GM21717 (cell line): ENCODE data around the gene ASF1B.
"Not testable (repeated sequence)": the region's sequence is repeated elsewhere in the genome, so short reads cannot be mapped to it uniquely, and the experiment has no call there.

Experiments used
- ATAC-seq: cut with Tn5 transposase; IDR thresholded peaks from one replicate; pipeline ENCODE4 v1.9.1; 2021; ENCODE audit warnings: mild to moderate bottlenecking, moderate library complexity; ENCODE audit not compliant: unreplicated experiment

ASF1B gene

DNA sequence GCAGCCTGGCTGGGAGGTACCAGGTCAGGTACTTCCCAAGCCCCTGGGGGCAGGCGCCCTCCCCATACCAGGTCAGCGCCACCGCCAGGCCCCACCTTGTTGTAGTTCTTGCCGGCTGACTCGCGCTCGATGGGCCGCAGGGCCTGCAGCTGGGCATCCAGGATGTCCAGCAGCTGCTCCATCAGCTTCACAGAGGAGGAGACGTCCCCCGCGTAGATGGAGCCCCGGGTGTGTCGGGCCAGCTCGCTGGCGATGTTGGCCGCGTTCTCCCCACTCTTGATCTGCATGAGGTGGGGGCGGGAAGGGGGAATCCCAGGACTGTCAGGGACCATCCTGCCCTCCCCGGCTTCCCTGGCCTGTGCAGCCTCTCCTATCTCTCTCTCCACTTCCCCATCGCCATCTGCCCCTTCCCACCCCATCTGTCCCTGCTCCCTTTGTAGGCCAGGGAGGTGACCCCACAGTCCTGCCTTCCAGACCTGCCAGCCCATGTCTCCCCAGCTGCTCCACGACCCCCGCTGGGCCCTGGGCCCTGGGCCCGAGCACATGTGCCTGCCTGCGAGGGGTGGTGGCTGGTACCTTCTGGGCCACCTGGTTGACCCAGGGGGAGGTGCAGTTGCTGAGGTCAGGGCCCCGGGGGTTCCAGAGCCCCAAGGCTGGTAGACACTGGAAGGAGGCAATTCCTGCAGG is 23.8 kb upstream of the ASF1B start:
- no peak for ATAC-seq

DNA sequence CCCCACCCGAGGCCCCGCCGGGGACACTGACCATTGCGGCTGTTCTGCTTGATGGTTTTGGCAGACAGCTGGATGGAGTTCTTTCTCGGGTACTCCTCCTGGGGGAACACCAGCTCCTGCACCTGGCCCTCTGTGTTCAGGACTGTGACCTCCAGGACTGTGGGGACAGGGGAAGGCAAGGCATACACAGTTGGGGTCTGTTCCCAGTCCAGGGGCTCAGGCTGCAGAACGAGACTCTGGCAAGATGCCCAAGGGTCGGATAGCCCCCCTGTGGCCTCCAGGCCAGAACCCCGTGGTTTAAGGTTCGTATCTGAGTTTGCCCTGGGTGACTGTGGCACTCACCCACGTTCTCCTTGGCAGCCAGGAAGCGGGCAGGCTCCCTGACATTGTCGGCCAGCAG is 22.7 kb upstream of the ASF1B start:
- no peak for ATAC-seq

DNA sequence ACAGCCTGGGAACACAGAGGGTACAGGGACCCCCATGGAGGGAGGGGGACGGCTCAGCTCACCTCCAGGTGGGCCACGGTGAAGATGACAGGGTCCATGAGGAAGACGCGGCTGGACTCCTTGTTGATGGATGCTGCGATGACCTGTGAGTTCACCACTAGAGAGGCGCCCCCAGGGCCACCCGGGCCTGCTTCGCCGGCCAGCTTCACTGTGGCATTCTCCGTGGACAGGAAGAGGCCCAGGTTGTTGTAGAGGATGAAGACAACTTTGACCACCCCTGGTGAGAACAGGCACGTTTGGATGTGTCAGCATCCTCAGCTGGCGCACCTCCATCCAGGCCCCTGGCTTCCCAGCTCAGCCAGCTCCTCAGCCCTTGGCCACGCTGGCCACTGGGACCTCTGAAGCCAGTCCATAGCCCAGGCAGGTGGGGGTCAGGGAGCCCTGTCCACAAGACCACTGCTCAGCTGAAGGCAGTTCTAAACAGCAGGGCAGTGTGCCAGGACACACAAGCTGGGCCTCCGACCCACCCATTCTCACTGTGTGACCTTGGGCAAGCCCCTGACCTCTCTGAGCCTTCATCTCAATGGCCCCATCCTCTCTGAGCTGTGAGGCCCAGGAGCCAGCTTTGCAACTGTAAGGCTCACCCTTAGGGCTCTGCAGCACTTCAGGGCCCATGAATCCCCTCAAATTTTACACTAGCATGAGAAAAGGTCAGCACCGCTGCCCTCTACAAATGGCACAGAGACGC is 22.1 kb upstream of the ASF1B start:
- no peak for ATAC-seq

DNA sequence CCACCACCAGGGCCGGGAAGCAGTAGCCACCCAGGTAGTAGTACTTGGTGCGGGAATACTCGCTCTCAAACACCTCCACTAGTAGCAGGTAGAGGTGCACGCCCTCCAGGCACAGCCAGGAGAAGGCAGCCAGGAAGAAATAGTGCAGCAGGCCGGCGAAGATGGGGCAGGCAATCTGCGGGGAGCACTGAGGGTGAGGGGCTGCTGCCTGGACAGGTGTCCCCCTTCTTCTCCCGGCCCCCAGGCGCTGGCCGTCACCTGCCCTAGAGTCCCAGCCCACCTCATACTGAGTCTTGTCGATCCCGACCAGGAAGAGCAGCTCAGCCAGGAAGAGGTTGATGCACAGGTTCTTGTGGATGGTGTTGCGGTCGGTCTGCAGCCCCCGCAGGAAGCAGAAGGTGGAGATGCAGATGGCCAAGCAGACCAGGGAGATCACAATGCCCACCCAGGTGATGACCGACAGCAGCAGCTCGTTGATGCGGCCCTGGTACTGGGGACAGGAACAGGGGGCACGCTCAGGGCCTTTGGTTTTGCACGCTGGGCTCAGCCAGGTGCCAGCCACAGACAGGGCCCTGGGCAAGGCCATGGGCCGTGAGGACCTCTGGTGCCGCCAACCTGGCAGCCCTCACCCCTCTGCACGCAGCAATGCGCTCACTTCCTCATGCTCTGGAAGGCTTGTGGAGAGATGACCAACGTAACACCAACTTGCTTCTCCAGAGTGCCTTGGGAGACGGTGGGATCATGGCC is 20.8 kb upstream of the ASF1B start:
- ATAC-seq: no peak

DNA sequence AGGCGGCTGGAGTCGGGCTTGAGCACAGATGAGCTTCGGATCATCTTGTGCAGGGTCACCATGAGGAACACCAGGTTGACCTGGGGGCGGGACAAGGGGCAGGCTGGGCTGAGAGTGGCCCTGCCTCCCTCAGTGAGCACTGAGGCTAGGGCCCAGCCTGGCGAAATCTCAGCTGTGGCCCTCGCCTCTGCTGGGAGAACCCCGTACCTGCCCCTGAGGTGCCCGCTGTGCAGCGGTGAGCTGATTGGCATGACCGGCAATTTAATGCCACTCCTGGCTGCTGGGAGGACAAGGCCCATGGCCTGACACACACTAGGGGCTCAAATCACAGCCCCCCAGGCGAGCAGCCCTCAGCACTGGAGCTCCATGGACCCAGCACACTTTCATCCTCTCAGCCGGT is 19.7 kb upstream of the ASF1B start:
- ATAC-seq: no peak

DNA sequence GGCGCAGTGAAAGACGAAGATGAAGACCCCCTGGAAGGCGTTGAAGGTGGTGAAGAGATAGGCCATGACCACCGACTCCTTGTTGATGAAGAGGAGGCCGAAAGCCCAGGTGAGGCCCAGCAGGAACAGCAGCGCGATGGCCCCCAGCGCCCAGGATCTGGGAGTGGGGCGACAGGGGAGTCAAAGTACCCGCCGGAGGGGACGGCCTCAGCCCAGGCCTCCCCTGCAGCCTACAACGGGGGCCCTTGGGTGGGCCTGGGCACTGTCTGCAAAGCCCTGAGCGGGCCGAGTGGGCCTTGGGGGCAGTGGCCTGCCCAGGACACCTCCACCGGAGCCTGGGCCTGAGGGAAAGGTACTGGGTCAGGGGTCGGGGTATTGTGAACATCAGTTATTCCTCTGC is 19.0 kb upstream of the ASF1B start:
- no peak for ATAC-seq

DNA sequence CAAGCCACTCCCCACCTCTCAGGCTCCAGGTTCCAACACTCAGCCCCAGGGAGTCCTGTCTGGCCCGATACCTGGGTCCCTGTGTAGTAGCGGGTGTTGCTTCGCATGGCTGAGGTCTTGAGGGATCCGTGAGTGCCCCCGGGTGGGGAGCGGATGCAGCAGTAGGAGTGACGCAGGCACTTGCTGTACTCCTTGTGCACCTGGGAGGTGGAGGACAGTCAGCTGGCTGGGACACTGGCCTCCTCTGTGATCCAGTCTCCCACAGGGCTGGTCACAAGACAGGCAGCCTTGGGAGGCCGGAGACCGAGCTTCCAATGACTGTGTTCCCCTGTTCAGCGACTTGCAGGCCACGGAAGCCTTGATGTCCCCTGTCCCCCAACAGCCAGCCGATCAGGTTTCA is 16.3 kb upstream of the ASF1B start:
- ATAC-seq: no peak

DNA sequence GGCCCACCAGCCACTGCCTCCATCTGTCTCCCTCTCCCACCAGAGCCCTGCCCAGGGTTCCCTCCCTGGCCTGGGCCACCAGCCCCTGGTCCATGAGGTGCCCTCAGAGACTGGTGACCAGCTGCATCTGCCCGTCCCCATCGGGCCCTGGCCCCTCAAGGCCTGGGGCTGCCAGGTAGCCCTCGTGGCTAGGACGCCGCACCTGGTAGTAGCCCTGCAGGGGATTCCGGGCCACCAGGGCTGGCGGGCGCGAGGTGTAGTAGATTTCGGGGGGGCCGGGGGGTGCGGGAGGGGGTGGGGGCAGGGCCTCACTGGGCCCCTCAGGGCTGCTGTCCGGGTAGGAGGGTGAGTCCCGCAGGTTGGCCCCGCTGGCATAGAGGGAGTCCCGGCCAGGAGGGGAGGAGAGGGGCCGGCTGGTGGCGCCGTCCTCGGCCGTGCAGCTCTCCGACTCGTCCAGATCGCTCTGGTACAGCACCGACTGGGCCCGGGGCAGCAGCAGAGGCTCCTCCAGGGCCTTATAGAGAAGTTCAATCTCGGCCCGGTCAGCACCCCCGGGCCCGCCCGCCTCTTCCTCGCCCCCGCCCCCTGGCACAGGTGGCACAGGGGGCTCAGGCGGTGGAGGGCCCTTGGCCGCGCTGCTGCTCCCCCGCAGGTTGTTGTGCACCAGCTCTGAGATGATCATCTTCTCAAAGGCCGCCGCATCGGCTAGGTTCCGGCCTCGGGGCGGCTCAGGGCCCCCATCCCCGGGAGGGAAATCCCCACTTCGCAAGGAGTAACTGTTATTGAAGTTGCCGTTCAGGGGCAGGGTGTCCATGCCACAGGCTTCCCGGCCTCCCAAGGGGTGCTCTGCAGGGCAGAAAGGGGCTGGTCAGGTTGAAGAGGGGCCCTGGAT is 14.6 kb upstream of the ASF1B start:
- ATAC-seq: no peak

DNA sequence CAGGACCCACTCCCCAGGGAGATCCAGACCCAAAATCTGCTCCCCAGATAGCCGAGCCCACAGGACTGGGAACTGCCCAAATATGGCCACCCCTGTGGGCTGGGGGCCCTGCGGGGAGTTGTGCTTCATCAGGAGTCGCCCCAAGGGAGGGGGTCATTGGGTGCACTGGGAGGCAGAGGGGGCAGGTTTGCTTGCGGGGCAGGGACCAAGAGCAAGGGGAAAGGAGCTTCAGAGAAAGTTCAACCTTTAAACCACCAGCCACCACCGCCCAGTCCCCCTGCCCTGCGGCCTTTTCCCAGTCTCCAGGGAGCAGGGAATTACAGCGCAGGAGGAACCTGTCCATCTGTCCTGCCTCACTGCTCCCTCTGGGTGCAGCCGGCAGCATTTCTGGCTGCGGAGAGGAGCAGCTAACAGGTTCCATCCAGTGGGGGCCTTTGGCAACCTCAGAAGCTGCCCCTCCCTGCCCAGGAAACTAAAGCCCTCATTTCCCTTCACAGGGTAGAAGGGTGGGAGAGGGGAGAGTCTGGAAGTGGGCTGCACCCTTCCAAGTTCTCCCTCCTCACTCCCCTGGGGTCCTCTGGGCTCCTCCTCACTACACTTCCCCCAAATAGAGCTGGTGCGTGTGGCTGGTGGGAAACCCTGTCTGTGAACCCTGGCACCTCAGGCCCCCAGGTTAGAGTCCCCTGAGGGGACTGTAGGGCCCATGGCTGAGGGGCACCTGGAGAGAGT is 13.8 kb upstream of the ASF1B start:
- no peak for ATAC-seq

DNA sequence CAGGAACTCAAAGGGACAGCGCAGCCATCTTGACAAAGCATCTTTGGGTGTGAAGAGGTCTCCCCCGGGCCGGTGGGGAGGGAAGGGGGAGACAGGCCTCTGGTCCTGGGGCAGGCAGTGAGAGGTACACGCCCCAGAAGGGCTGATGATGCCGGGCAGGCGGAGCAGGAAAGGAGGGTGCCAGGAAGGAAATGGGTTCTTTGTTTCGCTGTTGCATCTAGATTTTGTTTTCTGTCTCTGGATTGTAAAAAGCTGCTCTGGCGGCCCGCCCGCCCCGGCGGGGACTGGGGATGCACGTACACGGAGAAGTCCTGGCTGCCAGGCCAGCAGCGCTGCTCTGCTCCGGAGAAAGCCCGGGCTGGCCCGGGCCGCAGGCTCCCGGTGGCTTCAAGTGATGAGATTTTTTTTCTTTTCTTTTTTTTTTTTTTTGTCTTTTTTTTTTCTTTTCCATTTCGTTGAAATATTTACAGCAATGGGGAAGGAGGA is 13.2 kb upstream of the ASF1B start:
- ATAC-seq: no peak

DNA sequence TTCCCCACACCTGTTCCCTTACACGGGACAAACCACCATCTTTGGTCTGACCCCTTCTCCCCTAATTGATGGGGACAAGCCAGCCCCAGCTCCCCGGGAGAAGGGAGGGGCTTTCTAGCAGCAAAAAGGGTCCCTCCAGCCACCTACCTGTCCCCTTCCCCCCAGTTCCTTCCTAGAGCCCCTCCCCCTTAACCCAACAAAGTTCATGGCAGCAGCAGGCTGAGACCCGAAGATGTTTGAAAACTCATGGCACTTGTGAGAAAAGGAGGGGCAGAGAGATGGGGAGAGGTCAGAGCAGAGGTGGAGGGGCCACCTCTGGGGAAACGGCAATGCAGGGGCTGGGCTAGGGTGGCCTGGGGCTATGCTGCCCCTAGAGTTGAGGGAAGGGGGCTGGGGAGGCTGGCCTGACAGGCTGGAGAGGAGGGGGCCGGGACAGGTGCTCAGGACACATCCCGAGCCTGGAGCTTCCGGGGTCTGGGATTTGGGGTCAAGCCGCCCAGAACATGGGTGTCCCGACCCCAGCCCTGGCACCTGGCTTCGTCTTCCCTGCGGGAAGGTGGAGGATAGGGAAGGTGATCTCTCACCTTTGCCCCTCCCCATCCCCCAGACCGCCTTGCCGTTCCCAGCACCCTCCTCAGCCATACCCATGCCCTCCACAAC is 12.5 kb upstream of the ASF1B start:
- ATAC-seq: no peak

DNA sequence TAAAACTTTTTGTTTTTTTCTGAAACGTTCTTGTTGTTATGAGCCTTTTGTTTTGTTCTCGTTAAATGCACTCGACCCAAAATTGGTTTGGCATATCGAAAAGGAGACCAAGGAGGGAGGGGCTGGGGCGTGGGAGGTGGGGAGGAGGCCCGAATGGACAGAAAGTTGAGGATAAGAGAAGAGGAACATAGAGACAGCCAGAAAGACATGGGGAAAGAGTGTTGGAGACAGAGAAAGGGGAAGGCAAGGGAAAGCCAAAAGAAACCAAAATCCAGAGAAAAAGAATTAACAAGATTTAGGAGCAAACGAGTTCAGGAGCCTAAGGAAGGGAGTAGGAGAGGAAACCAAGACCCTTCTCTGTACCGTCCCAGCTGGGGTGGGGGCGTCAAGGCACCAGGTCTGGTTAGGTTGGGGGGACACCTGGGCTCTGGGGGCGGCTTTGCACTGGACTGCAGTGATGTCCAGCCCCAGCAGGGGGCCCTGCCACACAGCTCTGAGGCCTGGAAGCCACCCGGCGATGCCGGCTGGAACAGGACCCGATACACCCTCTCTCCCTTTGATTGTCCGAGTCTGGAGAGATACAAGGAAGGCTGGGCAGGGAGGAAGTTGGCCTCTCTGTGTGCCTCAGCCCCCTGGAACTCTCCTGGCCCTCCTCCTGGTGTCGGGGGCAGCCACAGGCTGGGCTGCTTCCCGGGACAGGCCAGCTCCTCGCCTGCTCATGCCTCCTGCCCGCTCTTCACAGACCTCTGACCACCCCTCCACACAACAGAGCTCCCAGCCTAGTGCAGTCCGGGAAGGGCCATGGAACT is 11.6 kb upstream of the ASF1B start:
- ATAC-seq: no peak

DNA sequence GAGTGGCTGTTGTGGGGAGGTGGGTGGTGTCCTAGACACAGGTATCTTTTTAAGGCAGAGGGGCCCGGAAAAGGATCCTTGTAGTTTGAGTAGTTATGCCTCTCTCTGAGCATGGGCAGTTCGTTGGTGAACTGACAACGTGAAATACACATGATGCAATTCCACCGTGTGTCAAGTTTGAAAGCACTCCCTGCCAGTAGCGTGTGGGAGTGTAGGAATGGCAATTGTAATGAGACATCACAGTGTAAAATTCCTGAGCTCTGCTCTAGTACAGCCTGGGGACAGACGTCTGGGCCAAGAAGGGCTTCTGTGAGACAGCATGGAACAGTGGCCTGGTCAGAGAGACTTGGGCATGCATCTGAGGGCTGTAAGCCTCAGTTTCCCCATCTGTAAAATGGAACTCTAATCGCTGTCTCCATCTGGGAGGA is 10.4 kb upstream of the ASF1B start:
- no peak for ATAC-seq

DNA sequence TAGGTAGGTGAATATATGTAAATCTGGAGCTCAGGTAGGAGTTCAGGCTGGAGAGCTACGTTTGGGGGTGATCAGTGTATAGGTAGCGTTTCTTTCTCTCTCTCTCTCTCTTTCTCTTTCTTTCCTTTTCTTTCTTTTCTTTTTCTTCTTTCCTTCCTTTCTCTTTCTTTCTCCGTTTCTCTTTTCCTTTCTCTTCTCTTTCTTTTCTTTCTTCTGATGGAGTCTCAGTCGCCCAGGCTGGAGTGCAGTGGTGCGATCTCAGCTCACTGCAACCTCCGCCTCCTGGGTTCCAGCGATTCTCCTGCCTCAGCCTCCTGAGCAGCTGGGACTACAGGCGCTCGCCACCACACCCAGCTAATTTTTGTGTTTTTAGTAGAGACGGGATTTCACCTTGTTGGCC is 9.8 kb upstream of the ASF1B start:
- not testable (repeated sequence) for ATAC-seq

DNA sequence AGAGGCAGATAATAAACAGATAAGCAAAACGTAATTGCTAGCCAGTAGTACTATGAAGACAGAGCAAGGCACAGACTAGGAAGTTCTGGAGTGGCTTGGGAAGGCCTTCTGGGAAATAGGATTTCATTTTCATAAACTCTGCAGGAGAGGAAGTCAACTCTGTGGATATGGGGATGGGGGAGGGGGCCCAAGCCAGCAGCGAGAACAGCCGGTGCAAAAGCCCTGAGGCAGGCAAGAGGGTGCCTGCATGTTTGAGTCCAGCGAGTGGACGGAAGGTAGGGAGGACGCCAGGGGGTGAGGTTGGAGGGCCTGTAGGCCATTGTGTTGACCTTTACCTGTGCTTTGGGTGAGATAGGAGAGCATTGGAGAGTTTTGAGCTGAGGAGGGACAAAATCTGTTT is 9.0 kb upstream of the ASF1B start:
- no peak for ATAC-seq

DNA sequence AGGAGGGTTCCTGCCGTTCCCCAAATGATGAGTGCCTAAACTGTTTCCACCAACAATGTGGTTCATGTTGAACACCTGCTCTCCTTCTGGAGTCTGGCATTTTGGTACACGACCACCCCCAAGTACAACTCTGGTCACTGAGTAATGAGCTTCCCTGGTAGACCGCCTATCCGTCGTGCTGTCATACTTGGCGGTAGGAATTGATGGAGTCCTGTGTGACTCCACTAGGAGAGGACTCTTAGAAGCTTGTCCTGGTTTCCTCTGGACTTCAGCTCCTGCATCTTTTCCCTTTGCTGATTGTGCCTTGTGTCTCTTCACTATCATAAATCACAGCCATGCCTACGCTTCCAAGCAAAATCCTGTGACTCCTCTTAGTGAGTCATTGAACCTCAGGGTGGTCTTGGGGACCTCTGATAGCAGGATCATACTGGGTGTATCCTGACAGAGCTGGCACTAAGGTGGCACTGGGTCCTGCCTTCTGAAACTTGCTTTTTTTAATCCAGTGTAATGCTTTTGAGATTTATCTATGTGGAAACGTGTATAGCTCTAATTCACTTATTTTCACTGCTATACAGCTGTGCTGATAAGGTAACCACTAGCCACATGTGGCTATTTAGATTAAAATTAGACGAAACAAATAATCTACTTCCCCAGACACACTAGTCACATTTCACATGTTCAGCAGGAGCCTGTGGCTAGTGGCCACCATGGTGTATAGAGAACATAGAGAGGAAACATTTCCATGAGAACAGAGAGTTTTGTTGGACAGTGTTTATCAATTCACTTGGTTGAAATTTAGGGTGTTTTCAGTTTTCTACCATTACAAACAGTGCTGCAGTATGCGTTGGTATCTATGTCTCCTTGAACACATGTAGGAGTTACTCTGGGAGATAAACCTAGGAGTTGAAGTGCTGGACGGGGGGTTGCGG is 6.1 kb upstream of the ASF1B start:
- ATAC-seq: no peak

DNA sequence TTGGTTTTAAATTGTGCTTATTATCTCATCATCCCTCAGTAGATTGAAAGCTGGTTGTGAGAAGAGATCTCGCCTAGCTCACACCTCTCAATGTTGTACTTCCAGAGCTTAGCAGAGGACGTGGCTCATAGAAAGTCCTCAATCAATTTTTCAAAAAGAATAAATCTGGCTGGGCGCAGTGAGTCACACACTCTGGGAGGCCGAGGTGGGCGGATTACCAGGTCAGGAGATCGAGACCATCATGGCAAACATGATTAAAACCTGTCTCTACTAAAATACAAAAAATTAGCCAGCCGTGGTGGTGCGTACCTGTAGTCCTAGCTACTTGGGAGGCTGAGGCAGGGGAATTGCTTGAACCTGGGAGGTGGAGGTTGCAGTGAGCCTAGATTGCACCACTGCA is 4.7 kb upstream of the ASF1B start:
- no peak for ATAC-seq

DNA sequence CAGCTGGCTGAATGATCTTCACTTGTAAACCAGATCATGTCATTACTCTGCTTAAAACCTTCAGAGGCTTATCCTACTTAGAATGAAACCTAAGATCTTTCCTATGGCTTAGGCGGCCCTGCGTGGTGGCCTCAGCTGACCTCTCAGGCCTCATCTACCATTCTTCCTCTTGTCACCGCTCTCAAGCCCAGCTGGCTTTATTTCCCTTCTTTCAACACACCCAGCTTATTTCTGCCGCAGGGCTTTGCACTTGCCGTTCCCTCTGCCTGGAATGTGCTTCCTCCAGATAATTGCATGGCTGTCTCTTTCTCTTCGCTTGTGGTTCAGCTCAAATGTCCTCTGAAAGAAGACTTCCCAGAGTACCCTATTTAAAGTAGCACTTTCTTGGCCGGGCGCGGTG is 3.6 kb upstream of the ASF1B start:
- no peak for ATAC-seq
